Measurements from ENCODE around the gene TC2N. TPM values are rescaled to one million over a fixed set of nuclear protein-coding genes. Genes with fewer than 3 reads are reported as not detected.
"Not testable (repeated sequence)": the region's sequence is repeated elsewhere in the genome, so short reads cannot be mapped to it uniquely, and the experiment has no call there.

Gene TC2N
- total RNA-seq, 1 experiment from 2014 or later: 15.9 TPM

DNA sequence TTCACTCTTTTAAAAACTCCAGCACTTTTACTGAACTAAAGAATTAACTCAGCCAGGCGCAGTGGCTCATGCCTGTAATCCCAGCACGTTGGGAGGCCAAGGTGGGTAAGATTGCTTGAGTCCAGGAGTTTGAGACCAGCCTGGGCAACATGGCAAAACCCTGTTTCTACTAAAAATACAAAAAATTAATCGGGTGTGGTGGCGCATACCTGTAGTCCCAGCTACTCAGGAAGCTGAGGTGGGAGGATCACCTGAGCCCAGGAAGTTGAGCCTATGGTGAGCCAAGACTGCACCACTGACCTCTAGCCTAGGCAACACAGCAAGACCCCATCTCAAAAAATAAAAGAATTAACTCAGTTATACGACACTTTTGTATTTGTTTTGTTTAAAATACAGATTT, 30.4 kb upstream of the TC2N start:
- H3K4me2 ChIP-seq (ENCODE audit: low read length); ATAC-seq; H3K36me3 ChIP-seq (ENCODE audit: control insufficient read depth in 1 of 2, insufficient read depth in 2 of 2, low read length in 2 of 2); POLR2A ChIA-PET; H3K9me2 ChIP-seq (ENCODE audit: insufficient read depth); H3K27me3 ChIP-seq (ENCODE audit: insufficient read depth, low read length); H3K27ac ChIP-seq (ENCODE audit: low read depth, low read length); H2AFZ ChIP-seq (ENCODE audit: low read depth, low read length, poor library complexity, severe bottlenecking); DNase-seq (ENCODE audit: low read depth, low spot score); H3K9me3 ChIP-seq (ENCODE audit: control insufficient read depth in 1 of 2, insufficient read depth in 1 of 2, low read depth in 1 of 2, low read length in 2 of 2); RAD21 ChIA-PET (ENCODE audit: low non-redundant PET in 1 of 2, low total read pairs in 2 of 2, uncharacterized antibody in 2 of 2, unreplicated experiment in 2 of 2); BruUV-seq (replicated peaks); H3K4me1 ChIP-seq (ENCODE audit: control insufficient read depth in 1 of 2, insufficient read depth in 2 of 2, low read length in 2 of 2); CTCF ChIA-PET; H3K79me2 ChIP-seq (ENCODE audit: insufficient read depth, low read length); H4K20me1 ChIP-seq (ENCODE audit: insufficient read depth); H3K4me3 ChIP-seq (replicated peaks in 1 of 2; ENCODE audit: low read depth in 1 of 2, low read length in 2 of 2); H3K9ac ChIP-seq (ENCODE audit: low read length); intact Hi-C loops (cut with micrococcal nuclease): not testable (repeated sequence)

DNA sequence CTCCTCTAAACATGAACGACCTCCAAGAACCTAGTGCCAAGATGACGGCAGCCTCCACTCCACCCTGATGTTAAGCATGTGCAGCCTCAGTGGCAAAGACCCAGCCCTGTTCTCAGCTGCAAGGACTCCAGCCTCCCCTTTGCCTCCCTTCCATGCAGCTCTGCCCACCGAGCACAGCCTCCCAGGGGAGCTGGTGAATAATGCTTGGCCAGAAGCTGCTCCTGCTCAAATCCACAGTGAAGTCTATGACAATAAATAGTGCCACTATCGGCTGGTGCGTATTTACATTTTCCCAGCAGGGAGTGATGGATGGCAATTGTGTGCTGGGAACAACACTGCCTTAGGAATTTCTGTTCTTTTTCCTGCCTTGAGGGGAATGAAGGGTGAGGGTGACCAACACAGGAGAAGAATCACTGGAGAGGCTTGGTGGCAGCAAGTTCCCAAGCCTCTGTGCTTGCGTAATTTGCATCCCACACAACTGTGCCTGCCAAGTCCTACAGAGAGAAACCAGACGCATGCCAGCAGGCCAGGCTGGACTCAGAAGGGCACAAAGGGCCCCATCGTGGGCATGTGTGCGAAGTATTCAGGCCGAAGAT, 29.9 kb upstream of the TC2N start:
- Histone ChIP-seq H3K79me2 (ENCODE audit: insufficient read depth, low read length) (no peaks in the 10 kb centered on the region), H3K27ac (ENCODE audit: low read depth, low read length) (no peak overlapping the region), H3K4me2 (ENCODE audit: low read length) (no peak overlapping the region), H2AFZ (ENCODE audit: low read depth, low read length, poor library complexity, severe bottlenecking) (no peak overlapping the region), H3K4me1 (ENCODE audit: control insufficient read depth in 1 of 2, insufficient read depth in 2 of 2, low read length in 2 of 2) (no peaks in the 10 kb centered on the region), H3K9me3 (ENCODE audit: control insufficient read depth in 1 of 2, insufficient read depth in 1 of 2, low read depth in 1 of 2, low read length in 2 of 2) (no peaks in the 10 kb centered on the region), H4K20me1 (ENCODE audit: insufficient read depth) (no peaks in the 10 kb centered on the region), H3K9ac (ENCODE audit: low read length) (no peak overlapping the region), H3K9me2 (ENCODE audit: insufficient read depth) (no peaks in the 10 kb centered on the region), H3K36me3 (ENCODE audit: control insufficient read depth in 1 of 2, insufficient read depth in 2 of 2, low read length in 2 of 2) (no peaks in the 10 kb centered on the region), H3K4me3 (replicated peaks in 1 of 2; ENCODE audit: low read depth in 1 of 2, low read length in 2 of 2) (no peak overlapping the region), H3K27me3 (ENCODE audit: insufficient read depth, low read length) (no peaks in the 10 kb centered on the region)
- DNase-seq (ENCODE audit: low read depth, low spot score) (no peak), ATAC-seq (no peak)
- ChIA-PET RAD21 (ENCODE audit: low non-redundant PET in 1 of 2, low total read pairs in 2 of 2, uncharacterized antibody in 2 of 2, unreplicated experiment in 2 of 2) (no interaction called here), CTCF (interaction anchor here (0.5 kb wide), 1 partner anchor 293 kb away, joined by 4 read pairs; no protein-coding TSS in a partner anchor), POLR2A (no interaction called here)
- no TSS peak for BruUV-seq (replicated peaks)
- intact Hi-C loops (cut with micrococcal nuclease): no loop called here
- TF ChIP-seq SRF (IDR thresholded peaks at IDR 0.05; ENCODE audit: low read depth) (no peak), POLR2AphosphoS5 (IDR thresholded peaks at IDR 0.05; ENCODE audit: low read depth, low read length) (no peak), SP1 (IDR thresholded peaks at IDR 0.05; ENCODE audit: low read depth) (no peak), EZH2 (IDR thresholded peaks at IDR 0.05) (no peak), ELF1 (IDR thresholded peaks at IDR 0.05; ENCODE audit: borderline replicate concordance, low read depth) (no peak), ZFX (IDR thresholded peaks at IDR 0.05) (no peak), MAX (IDR thresholded peaks at IDR 0.05) (no peak), EGR1 (IDR thresholded peaks at IDR 0.05; ENCODE audit: low read depth) (no peak)
